ENCODE measurements around the gene SPAG4. TPM values are rescaled to one million over a fixed set of nuclear protein-coding genes. Genes with fewer than 3 reads are reported as not detected.

Gene SPAG4
- total RNA-seq, 2 experiments from 2014 or later = 7.5 to 9.4 TPM

DNA sequence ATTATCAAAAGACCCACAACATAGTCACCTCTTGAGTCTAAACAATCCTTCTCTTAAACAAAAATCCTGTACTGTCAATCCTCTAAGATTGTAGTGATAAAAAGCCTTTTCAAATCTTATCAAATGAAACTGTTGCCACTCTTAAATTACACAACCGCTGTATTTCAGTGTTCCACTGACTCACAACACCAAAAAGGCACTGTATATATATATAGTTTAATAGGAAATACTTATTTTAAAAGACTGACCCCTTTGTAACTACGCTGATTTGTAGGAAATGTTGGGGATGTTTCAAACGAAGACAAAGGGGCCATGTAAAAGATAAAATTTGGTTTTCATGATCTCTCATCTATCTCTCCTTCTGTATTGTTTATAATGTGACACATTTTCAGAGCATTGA, 35.0 kb downstream of the SPAG4 start:
- DNase-seq = no peak
- POLR2A ChIA-PET = no interaction called here
- CTCF ChIA-PET = no interaction called here

DNA sequence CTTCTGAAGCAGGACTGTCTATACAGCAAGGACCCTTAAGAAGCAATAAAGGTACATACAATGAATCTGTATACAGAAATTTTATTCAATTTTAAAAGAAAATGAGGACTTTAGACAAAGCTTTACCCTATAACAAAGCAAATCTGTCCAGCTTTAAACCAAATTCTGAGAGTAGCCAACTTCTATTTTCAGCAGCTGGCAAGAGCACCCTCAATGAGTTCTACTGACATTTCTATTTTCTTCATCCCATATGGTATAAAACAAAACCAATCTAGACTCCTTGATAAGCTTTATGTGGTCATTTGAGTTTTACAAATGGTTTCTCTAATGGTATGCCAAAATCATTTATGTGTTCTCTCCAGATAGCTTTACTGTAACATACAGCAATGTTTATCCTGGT, 36.3 kb downstream of the SPAG4 start:
- DNase-seq = no peak
- no peaks in the 10 kb centered on the region for H3K27me3 Mint-ChIP-seq
- no peaks in the 10 kb centered on the region for H3K9me3 Mint-ChIP-seq
- intact Hi-C loops (cut with micrococcal nuclease) = no loop called here
- no peak overlapping the region for H3K27ac Mint-ChIP-seq
- peaks cover 54% of the 10 kb centered on the region for H3K4me1 Mint-ChIP-seq (ENCODE audit: low read depth)
- POLR2A ChIA-PET = interaction anchor here (0.6 to 1.3 kb wide), 3 partner anchors 9 to 18 kb away, joined by 3 to 6 read pairs (median 4); no protein-coding TSS in a partner anchor
- peaks cover 20% of the 10 kb centered on the region for H3K36me3 Mint-ChIP-seq
- H3K4me3 Mint-ChIP-seq = no peak overlapping the region
- CTCF ChIA-PET = interaction anchor here (1.1 kb wide), 1 partner anchor 11 kb away, joined by 4 read pairs; no protein-coding TSS in a partner anchor

More for the DNA sequence above, 35.0 kb downstream of the SPAG4 start:
- intact Hi-C loops (cut with micrococcal nuclease) = loop anchor here (1.0 kb wide), 1 partner anchor 11 kb away; no protein-coding TSS in a partner anchor
- Mint-ChIP-seq H3K4me3 (no peak overlapping the region), H3K27me3 (no peaks in the 10 kb centered on the region), H3K9me3 (no peaks in the 10 kb centered on the region), H3K27ac (peak overlapping the region; percentile 11), H3K36me3 (peaks cover 20% of the 10 kb centered on the region), H3K4me1 (ENCODE audit: low read depth) (peaks cover 56% of the 10 kb centered on the region)

DNA sequence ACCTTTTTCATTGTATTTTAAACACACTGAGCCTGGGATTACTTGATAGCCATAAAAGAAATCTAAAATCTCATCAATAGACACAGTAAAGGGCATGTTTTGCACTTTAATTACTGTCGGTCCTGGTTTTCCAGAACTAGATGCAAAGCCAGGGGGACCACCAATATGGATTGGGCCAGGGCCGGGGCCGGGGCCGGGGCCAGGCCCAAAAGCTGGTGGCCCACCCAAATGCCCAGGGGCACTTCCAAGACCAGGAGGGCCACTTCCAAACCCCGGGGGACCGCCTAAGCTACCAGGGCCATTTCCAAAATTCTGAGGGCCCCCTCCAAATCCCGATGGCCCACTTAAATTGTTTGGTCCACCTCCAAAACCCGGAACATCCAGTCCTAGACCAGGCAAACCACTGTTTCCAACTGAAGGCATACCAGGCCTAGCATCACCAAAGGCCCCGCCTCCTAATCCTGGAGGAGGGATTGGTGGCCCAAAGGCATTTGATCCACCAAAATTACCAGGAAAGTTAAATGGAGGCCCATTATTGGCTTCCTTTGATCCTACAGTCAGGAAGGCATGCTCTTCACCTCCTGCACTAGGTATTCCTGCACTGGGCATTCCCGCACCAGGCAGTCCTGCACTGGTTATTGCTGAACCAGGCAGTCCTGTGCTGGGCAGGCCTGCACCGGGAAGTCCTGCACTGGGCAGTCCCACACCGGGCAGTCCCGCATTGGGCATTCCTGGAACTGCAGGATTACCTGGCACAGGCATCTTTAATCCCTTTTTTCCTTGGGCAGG, 37.2 kb downstream of the SPAG4 start:
- POLR2A ChIA-PET = interaction anchor here (0.6 to 1.3 kb wide), 3 partner anchors 8 to 19 kb away, joined by 3 to 6 read pairs (median 4); no protein-coding TSS in a partner anchor

DNA sequence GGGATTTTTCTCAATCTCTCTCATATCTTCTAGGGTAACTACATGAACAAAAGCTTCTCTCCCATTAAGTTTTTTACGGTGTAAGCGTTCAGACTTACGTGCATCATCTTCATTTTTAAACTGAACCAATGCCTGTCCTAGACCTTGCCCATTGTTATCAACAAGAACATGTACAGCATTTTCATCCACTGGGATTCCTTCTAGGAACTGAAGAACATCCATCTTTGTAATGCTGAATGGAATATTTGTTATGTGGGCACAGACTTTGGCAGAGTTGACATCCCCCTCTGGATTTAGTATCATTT, 37.8 kb downstream of the SPAG4 start:
- CTCF ChIA-PET = no interaction called here
- Mint-ChIP-seq H3K36me3 (peaks cover 31% of the 10 kb centered on the region), H3K4me3 (no peak overlapping the region), H3K4me1 (ENCODE audit: low read depth) (peaks cover 56% of the 10 kb centered on the region), H3K9me3 (no peaks in the 10 kb centered on the region), H3K27me3 (no peaks in the 10 kb centered on the region), H3K27ac (no peak overlapping the region)
- POLR2A ChIA-PET = interaction anchor here (1.4 kb wide), 1 partner anchor 11 kb away, joined by 3 read pairs; no protein-coding TSS in a partner anchor
- intact Hi-C loops (cut with micrococcal nuclease) = no loop called here
- no peak for DNase-seq

More for the DNA sequence above, 37.2 kb downstream of the SPAG4 start:
- peaks cover 28% of the 10 kb centered on the region for H3K36me3 Mint-ChIP-seq
- no peak overlapping the region for H3K27ac Mint-ChIP-seq
- intact Hi-C loops (cut with micrococcal nuclease) = no loop called here
- no peak for DNase-seq
- no peaks in the 10 kb centered on the region for H3K27me3 Mint-ChIP-seq
- peaks cover 57% of the 10 kb centered on the region for H3K4me1 Mint-ChIP-seq (ENCODE audit: low read depth)
- CTCF ChIA-PET = interaction anchor here (1.1 kb wide), 1 partner anchor 10 kb away, joined by 4 read pairs; no protein-coding TSS in a partner anchor
- H3K9me3 Mint-ChIP-seq = no peaks in the 10 kb centered on the region
- H3K4me3 Mint-ChIP-seq = no peak overlapping the region

DNA sequence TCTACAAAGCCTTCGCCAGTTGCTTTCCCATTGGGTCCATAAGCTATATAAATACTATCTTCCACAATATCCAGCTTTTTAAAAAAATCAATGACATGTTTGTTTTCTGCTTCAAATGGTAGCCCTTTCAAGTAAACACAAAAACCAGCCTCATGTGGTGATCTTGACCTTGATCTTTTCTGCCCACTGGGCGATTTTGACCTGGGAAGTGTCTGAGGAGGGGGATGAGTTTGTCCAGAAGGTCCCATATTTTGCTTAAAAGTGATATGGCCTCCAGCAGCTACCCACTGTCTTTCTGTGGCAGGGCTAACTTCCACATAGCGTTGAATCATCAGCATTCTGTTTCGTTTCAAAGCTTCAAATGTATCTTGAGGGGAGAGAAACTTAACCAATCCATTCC, 38.3 kb downstream of the SPAG4 start:
- H3K4me1 Mint-ChIP-seq (ENCODE audit: low read depth) = peaks cover 54% of the 10 kb centered on the region
- no peak overlapping the region for H3K4me3 Mint-ChIP-seq
- DNase-seq = no peak
- ChIA-PET CTCF (interaction anchor here (0.9 kb wide), 1 partner anchor 190 kb away, joined by 3 read pairs; no protein-coding TSS in a partner anchor), POLR2A (interaction anchor here (1.4 kb wide), 1 partner anchor 12 kb away, joined by 3 read pairs; no protein-coding TSS in a partner anchor)
- no peaks in the 10 kb centered on the region for H3K9me3 Mint-ChIP-seq
- H3K27me3 Mint-ChIP-seq = no peaks in the 10 kb centered on the region
- peaks cover 33% of the 10 kb centered on the region for H3K36me3 Mint-ChIP-seq
- intact Hi-C loops (cut with micrococcal nuclease) = no loop called here
- no peak overlapping the region for H3K27ac Mint-ChIP-seq

DNA sequence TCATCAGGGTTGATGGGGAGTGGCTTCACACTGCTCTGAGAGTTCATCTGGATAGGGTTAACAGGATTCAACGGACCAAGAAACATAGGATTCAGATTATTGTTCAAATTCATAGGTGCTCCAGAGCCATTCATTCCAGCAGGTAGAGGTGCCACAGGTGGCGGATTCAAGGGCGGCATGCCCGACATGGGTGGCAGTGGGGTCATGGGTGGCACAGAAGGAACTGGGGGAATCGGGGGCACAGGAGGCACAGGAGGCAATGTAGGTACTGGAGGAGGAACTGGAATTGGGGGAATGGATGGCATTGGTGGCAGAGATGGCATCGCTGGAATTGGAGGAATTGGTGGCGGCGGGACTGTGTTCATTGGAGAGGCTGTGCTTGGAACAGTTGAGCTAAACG, 38.8 kb downstream of the SPAG4 start:
- intact Hi-C loops (cut with micrococcal nuclease) = no loop called here
- Mint-ChIP-seq H3K9me3 (no peaks in the 10 kb centered on the region), H3K4me1 (ENCODE audit: low read depth) (peaks cover 53% of the 10 kb centered on the region), H3K4me3 (no peak overlapping the region), H3K27me3 (no peaks in the 10 kb centered on the region), H3K27ac (no peak overlapping the region), H3K36me3 (peaks cover 34% of the 10 kb centered on the region)
- no peak for DNase-seq
- ChIA-PET POLR2A (interaction anchor here (1.4 to 1.7 kb wide), 2 partner anchors 10 to 12 kb away, joined by 3 to 7 read pairs; partner anchors contain the start of genes CPNE1 and RBM12), CTCF (interaction anchor here (0.9 kb wide), 1 partner anchor 190 kb away, joined by 3 read pairs; no protein-coding TSS in a partner anchor)

DNA sequence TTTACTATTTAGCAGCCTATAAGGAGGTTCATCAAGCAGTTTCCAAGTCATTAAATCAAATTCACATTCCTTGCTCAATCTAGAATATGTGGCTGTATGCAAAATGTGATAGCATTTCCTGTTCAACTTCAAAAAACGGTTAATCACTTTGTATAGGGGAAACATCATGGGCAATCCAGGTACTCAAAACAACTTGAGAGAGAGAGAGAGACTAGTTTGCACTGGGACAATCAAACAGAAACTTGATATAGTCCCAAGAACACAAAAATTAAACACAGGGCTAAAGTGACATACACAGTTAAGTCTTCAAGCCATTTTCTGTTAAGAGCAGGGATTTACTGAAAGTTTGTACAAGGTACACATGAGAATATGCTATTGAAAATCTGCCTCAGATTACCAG, 41.6 kb downstream of the SPAG4 start:
- Mint-ChIP-seq H3K4me1 (ENCODE audit: low read depth) (peaks cover 54% of the 10 kb centered on the region), H3K36me3 (peaks cover 27% of the 10 kb centered on the region), H3K4me3 (no peak overlapping the region), H3K9me3 (no peaks in the 10 kb centered on the region), H3K27ac (peak overlapping the region; percentile 30), H3K27me3 (no peaks in the 10 kb centered on the region)
- DNase-seq = no peak
- CTCF ChIA-PET = interaction anchor here (1.4 to 1.6 kb wide), 3 partner anchors 38 to 194 kb away, joined by 3 to 5 read pairs (median 5); no protein-coding TSS in a partner anchor
- intact Hi-C loops (cut with micrococcal nuclease) = no loop called here
- POLR2A ChIA-PET = no interaction called here

DNA sequence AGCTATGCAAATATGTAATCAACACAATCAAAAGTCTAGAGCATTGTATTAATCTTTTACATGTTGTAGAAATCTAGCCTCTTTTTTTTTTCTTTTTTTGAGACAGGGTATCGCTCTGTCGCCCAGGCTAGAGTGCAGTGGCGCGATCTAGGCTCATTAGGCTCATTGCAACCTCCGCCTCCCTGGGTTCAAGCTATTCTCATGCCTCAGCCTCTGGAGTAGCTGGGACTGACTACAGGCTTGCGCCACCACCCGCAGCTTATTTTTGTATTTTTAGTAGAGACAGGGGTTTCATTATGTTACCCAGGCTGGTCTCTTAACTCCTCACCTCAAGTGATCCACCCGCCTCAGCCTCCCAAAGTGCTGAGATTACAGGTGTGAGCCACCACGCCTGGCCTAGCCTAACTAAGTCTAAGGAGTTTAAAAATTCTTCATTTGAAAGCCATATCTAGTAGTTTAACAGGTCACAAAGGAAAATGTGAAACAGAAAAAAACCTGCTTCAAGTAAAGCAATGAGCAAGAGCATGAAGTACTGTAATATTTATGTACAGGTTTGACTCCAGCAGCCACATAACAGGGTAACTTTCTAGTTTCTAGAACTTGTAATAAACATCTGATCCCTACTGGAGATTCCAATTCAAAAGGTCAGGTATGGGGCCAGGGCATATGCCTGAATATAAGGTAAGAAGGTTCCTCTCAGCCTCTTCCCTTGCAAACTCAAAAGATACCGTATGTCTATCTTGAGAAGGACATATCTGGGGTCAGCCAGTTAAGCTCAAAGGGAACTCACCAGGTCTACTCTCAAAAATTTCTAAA, 44.7 kb downstream of the SPAG4 start:
- Mint-ChIP-seq H3K4me1 (ENCODE audit: low read depth) (peaks cover 66% of the 10 kb centered on the region), H3K36me3 (peaks cover 37% of the 10 kb centered on the region), H3K27ac (peak overlapping the region; percentile 89), H3K27me3 (no peaks in the 10 kb centered on the region), H3K4me3 (peak overlapping the region; percentile 55), H3K9me3 (no peaks in the 10 kb centered on the region)
- ChIA-PET POLR2A (interaction anchor here (0.6 to 6.8 kb wide), 8 partner anchors 8 to 170 kb away, joined by 3 to 93 read pairs (median 4); partner anchors contain the start of genes RBM39 and SPAG4), CTCF (interaction anchor here (1.5 to 6.3 kb wide), 3 partner anchors 42 to 294 kb away, joined by 3 to 70 read pairs (median 7); partner anchors contain the start of genes SCAND1 and SPAG4)
- intact Hi-C loops (cut with micrococcal nuclease) = loop anchor here (1.0 to 5.0 kb wide), 8 partner anchors 14 to 388 kb away; partner anchors contain the start of genes CEP250, ERGIC3 and PHF20
- peak; percentile 72 for DNase-seq

DNA sequence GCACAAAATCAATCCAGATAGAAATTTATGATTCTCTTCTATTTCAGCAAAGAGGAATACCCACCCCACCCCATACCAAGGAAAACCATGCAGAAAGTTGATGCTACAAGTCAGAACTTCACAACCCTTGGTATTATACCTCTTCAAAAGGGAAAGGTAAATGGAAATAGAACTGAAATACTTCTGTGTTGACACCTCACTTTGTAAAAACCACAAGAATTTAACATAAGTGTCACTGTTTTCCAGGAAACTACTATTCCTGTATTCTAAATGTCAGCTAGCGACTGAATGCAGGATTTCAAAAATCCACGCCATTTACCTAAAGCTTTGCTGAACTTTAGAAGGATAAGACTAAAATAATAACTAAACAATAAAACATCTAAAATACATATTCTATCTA, 45.4 kb downstream of the SPAG4 start:
- intact Hi-C loops (cut with micrococcal nuclease) = loop anchor here (1.0 to 5.0 kb wide), 8 partner anchors 11 to 388 kb away; partner anchors contain the start of genes CEP250, ERGIC3 and PHF20
- DNase-seq = no peak
- H3K36me3 Mint-ChIP-seq = peaks cover 37% of the 10 kb centered on the region
- ChIA-PET POLR2A (interaction anchor here (0.5 to 6.8 kb wide), 8 partner anchors 9 to 170 kb away, joined by 3 to 93 read pairs (median 5); partner anchors contain the start of genes RBM39 and SPAG4), CTCF (interaction anchor here (0.6 to 6.3 kb wide), 4 partner anchors 43 to 1121 kb away, joined by 3 to 70 read pairs (median 5); partner anchors contain the start of genes SCAND1 and SPAG4)
- no peaks in the 10 kb centered on the region for H3K27me3 Mint-ChIP-seq
- peaks cover 64% of the 10 kb centered on the region for H3K4me1 Mint-ChIP-seq (ENCODE audit: low read depth)
- no peaks in the 10 kb centered on the region for H3K9me3 Mint-ChIP-seq
- peak overlapping the region; percentile 91 for H3K4me3 Mint-ChIP-seq
- H3K27ac Mint-ChIP-seq = peak overlapping the region; percentile 89

DNA sequence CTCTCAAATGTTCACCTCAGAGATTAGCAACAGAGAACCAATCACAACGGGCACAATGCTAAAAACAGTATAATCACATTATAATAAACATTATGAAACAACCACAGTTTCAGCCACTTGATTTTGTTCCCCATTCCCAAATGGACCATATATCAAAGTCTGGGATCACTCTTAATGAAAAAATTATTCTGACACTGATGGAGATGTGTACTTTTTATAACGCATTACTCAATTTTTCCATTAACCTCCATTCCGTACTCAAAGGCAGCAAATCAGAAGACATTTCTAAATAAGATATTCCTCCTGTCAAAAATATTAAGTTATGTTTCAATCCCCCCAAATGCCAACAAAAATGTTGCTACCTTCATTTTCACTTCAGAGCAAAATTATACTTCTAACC, 46.3 kb downstream of the SPAG4 start:
- Mint-ChIP-seq H3K4me1 (ENCODE audit: low read depth) (peaks cover 61% of the 10 kb centered on the region), H3K36me3 (peaks cover 35% of the 10 kb centered on the region), H3K27ac (peak overlapping the region; percentile 98), H3K4me3 (peak overlapping the region; percentile 91), H3K27me3 (no peaks in the 10 kb centered on the region), H3K9me3 (no peaks in the 10 kb centered on the region)
- intact Hi-C loops (cut with micrococcal nuclease) = loop anchor here (1.0 to 5.0 kb wide), 9 partner anchors 12 to 387 kb away; partner anchors contain the start of genes CEP250, ERGIC3, PHF20 and RBM39
- DNase-seq = no peak
- POLR2A ChIA-PET = interaction anchor here (1.2 to 6.8 kb wide), 4 partner anchors 39 to 171 kb away, joined by 3 to 93 read pairs (median 22); partner anchors contain the start of genes RBM39 and SPAG4
- CTCF ChIA-PET = interaction anchor here (1.5 to 6.3 kb wide), 3 partner anchors 43 to 292 kb away, joined by 3 to 70 read pairs (median 7); partner anchors contain the start of genes SCAND1 and SPAG4

DNA sequence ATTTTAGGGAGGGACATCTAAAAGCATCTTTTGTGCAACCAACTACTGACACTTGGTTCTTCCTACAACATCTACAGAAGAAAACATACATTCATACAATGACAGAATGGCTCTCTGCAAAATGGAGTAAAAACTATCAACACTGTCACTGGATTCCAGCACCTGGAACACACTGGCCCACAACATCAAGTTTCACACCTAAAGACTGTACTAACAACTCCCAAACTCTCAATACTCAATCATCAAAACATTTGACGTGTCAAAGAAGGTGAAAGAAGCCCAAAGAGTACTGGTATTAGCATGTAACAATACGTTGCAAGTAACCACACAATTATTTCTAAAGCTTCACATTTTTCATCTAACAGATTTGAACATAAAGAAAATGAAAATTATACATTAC, 46.9 kb downstream of the SPAG4 start:
- Mint-ChIP-seq H3K4me1 (ENCODE audit: low read depth) (peaks cover 54% of the 10 kb centered on the region), H3K4me3 (peak overlapping the region; percentile 91), H3K27me3 (no peaks in the 10 kb centered on the region), H3K36me3 (peaks cover 29% of the 10 kb centered on the region), H3K9me3 (no peaks in the 10 kb centered on the region), H3K27ac (peak overlapping the region; percentile 98)
- CTCF ChIA-PET = interaction anchor here (1.9 to 6.3 kb wide), 4 partner anchors 10 to 62 kb away, joined by 4 to 70 read pairs (median 8); partner anchors contain the start of genes NFS1, ROMO1 and SPAG4
- POLR2A ChIA-PET = interaction anchor here (1.7 to 6.8 kb wide), 4 partner anchors 44 to 208 kb away, joined by 6 to 93 read pairs (median 24); partner anchors contain the start of genes CEP250, PHF20, RBM39 and SPAG4
- intact Hi-C loops (cut with micrococcal nuclease) = loop anchor here (1.0 to 5.0 kb wide), 5 partner anchors 80 to 360 kb away; partner anchors contain the start of genes CEP250, ERGIC3, PHF20 and RBM39
- DNase-seq = peak; percentile 35
